GM12892 (cell line): ENCODE data around the gene DRC7.
"Not testable (repeated sequence)": the region's sequence is repeated elsewhere in the genome, so short reads cannot be mapped to it uniquely, and the experiment has no call there.

ENCODE experiments used
- DNase-seq: peaks from one replicate; pipeline ENCODE4 v3.0.0; 2011; ENCODE audit not compliant: insufficient read length
- FAIRE-seq: peaks from 2 replicates; lab custom pipeline; 2011; peaks lifted over from hg19 to GRCh38; lab: Jason Lieb, UNC
- POLR2A ChIP-seq: IDR thresholded peaks from 2 replicates; pipeline ENCODE4 v1.6.1; 2011; ENCODE audit warnings: low read depth, low read length, control low read depth
- POLR2AphosphoS5 ChIP-seq: IDR thresholded peaks from 2 replicates; pipeline ENCODE4 v1.6.1; 2011; ENCODE audit warnings: low read depth, low read length, control low read depth
- TAF1 ChIP-seq: IDR thresholded peaks from 2 replicates; pipeline ENCODE4 v1.6.1; 2011; ENCODE audit warnings: low read depth, mild to moderate bottlenecking, control low read depth, low read length, borderline replicate concordance

DRC7 gene

DNA sequence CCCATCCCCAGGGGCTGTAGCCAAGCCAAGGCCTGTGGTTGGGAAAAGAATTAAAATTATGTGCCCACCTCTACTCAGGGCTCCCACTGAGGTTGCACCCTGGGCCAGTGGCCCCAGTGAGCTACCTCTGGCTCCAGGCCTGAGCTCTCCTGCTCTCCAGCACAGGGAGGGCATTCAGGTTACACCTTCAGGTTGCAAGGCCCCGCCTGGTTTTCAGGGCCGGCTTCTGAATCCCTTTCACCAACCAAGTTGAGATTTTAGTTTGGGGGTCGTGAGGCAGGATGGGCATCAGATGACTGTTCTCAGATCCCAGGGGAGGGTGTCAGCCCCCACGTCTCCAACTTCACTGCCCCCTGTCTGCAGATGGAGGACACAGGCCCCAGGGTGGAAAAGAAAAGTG, 33.0 kb downstream of the DRC7 start:
- TF ChIP-seq TAF1 (no peak), POLR2A (no peak), POLR2AphosphoS5 (no peak)
- DNase-seq, result no peak
- no peak for FAIRE-seq

DNA sequence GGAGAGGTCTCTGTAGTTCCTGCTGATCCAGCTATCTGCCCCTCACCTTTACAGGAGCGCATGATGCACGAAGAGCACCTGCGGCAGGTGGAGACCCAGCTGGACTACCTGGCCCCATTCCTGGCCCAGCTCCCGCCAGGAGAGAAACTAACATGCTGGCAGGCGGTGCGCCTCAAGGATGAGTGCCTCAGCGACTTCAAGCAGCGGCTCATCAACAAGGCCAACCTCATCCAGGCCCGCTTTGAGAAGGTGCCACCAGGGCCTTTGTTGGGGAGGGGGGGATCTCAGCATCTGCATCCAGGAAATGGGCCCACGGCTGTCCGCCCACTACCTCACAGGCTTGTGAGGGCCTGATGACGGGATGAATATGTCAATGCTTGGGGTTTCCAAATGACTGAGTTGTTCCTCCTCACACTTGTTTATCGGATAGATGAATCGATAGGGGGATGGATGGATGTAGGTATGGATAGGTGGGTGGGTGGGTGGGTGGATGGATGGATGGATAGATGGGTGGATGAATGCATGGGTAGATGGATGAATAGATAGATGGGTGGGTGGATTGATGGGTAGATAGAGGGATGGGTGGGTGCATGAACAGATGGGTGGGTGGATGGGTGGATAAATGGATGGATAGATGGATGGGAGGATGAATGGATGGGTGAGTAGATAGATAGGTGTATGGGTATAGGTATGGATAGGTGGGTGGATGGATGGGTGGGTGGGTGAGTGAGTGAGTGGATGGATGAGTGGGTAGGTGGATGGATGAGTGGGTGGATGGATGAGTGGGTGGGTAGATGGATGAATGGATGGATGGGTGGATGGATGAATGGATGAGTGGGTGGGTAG, 34.0 kb downstream of the DRC7 start:
- TF ChIP-seq TAF1 (no peak), POLR2A (no peak), POLR2AphosphoS5 (no peak)
- FAIRE-seq (no peak), DNase-seq (no peak)

DNA sequence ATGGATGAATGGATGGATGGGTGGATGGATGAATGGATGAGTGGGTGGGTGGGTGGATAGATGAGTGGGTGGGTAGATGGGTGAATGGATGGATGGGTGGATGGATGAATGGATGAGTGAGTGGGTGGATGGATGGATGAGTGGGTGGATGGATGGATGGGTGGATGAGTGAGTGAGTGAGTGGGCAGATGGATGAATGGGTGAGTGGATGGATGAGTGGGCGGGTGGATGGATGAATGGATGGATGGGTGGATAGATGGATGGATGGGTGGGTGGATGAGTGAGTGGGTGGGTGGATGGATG, 34.5 kb downstream of the DRC7 start:
- DNase-seq (no peak), FAIRE-seq (no peak)
- TF ChIP-seq POLR2AphosphoS5 (no peak), POLR2A (no peak), TAF1 (no peak)

DNA sequence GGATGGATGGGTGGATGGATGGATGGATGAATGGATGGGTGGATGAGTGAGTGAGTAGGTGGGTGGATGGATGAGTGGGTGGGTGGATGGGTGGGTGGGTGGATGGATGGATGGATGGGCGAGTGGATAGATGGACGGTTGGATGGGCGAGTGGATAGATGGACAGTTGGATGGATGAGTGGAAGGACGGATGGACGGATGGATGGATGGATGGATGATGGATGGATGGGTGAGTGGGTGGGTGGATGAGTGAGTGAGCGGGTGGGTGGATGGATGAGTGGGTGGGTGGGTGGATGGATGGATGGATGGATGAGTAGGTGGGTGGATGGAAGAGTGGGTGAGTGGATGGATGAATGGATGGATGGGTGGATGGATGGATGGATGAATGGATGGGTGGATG, 35.2 kb downstream of the DRC7 start:
- FAIRE-seq, result not testable (repeated sequence)

DNA sequence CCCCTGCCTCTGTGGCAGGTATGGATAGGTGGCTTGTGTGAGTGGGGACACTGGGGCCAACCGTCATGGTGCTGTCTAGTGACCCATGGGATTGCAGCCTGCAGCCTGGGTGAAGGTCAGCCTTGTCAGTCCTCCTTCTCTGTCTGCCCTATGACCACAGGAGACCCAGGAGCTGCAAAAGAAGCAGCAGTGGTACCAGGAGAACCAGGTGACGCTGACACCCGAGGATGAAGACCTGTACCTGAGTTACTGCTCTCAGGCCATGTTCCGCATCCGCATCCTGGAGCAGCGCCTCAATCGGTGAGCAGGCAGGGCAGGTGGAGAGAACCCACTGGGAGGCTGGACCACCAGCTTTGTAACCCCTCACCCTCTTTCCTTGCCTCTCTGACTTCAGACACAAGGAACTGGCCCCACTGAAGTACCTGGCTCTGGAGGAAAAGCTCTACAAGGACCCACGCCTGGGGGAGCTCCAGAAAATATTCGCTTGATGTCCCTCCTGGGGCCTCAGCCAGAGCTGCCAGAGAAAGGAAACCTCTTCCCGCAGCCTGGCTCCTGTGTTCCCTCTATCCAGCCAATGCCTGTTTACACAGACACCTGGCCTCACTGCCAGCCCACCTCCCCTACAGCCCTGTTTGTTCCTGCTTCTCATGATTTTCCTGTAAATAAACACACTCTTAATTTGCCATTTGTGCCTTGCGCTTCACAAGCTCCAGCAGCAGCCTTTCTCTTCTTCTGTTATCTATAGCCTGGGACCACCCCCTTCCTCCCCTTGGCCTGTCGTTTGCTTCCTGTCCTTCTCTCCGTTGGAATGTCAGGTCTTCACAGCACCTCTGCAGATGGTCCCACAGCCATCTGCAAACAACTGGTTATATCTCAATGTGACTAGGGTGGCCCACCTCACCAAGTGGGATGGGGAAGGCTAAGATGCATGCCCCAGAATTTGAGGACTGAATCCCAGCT, 36.4 kb downstream of the DRC7 start:
- TF ChIP-seq POLR2AphosphoS5 (no peak), TAF1 (no peak), POLR2A (no peak)
- FAIRE-seq, result no peak
- DNase-seq, result no peak

More for the DNA sequence above, 35.2 kb downstream of the DRC7 start:
- DNase-seq, result not testable (repeated sequence)

DNA sequence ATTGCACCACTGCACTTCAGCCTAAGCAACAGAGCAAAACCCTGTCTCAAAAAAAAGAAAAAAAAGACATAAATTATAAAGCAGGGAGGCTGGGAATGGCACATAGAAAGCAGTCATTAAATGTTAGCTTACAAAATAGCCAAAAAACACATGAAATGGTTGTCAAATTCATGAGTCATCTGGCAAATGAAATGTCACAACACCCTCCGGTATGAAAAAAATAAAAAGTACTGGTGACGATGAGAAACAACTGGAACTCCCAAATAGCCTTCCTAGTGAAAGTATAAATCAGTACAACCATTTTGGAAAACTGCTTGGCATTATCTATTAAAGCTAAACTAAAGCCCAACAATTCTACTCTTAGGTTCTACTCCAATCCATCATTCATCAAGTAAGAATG, 37.4 kb downstream of the DRC7 start:
- no peak for TF ChIP-seq POLR2A
- no peak for TF ChIP-seq TAF1
- TF ChIP-seq POLR2AphosphoS5, result no peak
- DNase-seq (no peak), FAIRE-seq (no peak)

DNA sequence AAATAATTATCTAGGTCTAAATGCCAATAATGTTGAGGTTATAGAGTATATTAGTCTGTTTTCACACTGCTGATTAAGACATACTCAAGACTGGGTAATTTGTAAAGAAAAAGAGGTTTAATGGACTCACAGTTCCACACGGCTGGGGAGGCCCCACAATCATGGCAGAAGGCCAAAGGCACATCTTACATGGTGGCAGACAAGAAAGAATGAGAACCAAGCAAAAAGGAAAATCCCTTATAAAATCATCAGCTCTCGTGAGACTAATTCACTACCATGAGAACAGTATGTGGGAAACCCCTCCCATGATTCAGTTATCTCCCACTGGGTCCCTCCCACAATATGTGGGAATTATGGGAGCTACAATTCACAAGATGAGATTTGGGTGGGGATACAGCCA, 38.1 kb downstream of the DRC7 start:
- DNase-seq (no peak), FAIRE-seq (no peak)
- TF ChIP-seq POLR2AphosphoS5 (no peak), TAF1 (no peak), POLR2A (no peak)

DNA sequence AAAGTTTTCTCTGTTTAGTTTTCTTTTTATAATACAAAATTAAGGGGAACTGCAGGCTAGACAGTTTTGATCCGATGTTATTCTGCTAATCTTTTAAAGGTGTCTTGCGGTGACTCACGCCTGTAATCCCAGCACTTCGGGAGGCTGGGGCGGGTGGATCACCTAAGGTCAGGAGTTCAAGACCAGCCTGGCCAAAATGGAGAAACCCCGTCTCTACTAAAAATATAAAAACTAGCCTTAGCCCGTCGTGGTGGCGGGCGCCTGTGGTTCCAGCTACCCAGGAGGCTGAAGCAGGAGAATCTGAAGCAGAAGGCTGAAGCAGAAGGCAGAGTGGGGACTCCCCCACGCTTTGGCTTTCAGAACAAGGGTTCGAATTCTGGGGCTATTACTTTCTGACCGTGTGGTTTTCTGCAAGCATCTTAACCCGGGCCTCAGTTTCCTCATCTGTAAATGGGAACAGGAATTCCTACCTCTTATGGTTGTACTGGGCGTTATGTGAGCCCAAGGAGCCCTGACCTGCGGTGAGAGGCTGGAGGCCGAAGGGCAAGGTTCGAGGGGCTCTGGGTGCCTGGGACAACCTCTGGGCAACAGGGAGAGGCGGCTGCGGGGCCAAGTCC, 39.8 kb downstream of the DRC7 start:
- FAIRE-seq, result peak; percentile 42
- no peak for TF ChIP-seq TAF1
- no peak for TF ChIP-seq POLR2A
- no peak for TF ChIP-seq POLR2AphosphoS5
- DNase-seq, result no peak

DNA sequence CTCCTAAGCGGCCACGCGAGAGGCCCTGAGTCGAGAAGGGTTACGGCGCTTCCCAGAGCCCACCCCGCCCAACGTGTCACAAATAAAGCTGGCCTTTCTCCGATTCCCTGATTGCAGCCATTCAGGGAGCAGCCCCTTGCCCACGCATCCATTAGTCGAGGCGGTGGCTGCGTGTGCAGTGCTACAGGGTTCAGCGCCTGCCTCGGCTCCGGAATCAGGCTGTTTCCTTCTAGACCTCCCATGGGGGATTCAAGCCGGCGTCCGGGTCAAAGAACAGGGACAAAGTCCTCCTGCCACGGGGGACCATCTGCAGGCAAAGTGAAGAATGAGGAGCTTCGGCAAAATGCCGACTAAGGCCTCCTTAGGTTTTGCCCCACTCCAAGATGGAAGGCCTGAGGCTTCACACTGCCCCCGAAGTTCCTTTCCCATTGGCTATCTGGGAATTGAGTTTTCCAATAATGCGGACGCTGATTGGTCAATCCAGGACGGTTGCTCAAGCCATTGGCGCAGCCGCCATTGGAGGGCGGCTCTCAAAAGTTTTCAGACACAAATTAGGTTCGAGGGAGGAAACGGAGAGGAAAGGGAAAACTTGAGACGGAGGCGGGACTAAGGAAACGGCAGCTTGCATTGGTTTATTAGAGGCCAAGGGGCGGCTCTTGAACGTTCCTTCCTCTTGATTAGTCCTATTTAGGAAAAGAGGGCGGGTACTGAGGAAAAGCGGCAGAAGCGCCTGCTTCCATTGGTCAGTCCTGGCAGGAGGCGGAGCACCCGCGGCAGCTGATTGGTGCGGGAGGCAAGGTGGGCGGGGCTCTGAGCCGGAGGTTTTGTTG, 40.5 kb downstream of the DRC7 start:
- TF ChIP-seq POLR2A (peak; percentile 67), TAF1 (peak; percentile 65), POLR2AphosphoS5 (peak; percentile 76)
- FAIRE-seq (peak; percentile 100), DNase-seq (peak; percentile 97)

DNA sequence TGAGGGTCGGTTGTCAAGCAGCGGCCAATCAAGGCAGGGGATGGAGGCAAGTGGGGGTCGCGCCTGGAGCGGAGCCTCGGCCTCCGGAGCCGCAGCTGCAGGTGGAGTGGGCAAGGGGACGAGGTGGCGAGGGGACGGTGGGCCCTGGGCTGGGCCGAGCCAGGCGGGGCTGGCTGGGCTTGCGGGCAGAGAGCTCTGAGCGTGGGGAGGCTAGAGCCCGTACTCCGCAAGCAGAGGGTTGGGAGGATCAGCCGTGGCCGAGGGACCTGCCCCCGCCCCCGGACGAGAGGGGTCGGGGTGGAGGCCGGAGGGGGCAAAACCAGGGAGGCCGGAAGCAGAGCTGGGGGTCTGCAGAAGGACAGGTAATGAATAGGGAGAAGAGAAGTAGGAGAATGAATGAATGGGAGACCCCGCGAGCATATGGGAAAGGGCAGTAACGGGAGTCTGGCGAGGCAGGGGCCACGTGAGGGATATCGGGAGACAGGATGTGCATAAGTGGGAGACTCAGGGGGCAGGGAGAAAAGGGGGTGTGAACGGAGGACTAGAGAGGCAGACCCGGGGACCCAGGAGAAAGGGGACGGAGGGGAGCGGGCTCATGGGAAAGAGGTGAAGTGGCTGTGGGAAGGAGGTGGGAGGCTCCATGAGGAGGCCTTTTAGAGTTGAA, 41.3 kb downstream of the DRC7 start, which contains the start of gene KATNB1:
KATNB1 (plus strand) TSS at position 16 of the 664 bp plus-strand sequence. CDS start 1,474 bp downstream, outside the sequence.
- DNase-seq (no peak), FAIRE-seq (no peak)
- TF ChIP-seq POLR2AphosphoS5, result no peak
- no peak for TF ChIP-seq POLR2A
- TF ChIP-seq TAF1, result no peak
